Stimulated activated naive B cell treated with anti-CD40 and anti-IgM and Interleukin-4, amounts not matched to agents 10 μg/mL and 1 μg/mL and 100 μg/mL, for 72 hours (primary cell): Measurements from ENCODE around the gene WNT4.
A peak's percentile ranks its signal among the peaks of the same experiment; 100 is the strongest.

Experiments
- ATAC-seq, 2 donors: fragments of 150-1000 bp; cut with Tn5 transposase; replicated peaks; 2 replicates each; pipeline ENCODE4 v1.10.0; 2021; ENCODE audit warnings: moderate library complexity in 1 of 2
- DNase-seq: peaks from one replicate; pipeline ENCODE4 v3.0.0; 2021
- H3K27ac Mint-ChIP-seq: one replicate; pipeline ENCODE4 v1.8.0; 2022; ENCODE audit warnings: mild to moderate bottlenecking, mixed read lengths
- H3K27me3 Mint-ChIP-seq, 2 donors: one replicate each; pipeline ENCODE4 v1.8.0; 2022; ENCODE audit warnings: mixed read lengths in 2 of 2
- H3K36me3 Mint-ChIP-seq, 2 donors: one replicate each; pipeline ENCODE4 v1.8.0; 2022; ENCODE audit warnings: mixed read lengths in 2 of 2, mild to moderate bottlenecking in 1 of 2
- H3K4me1 Mint-ChIP-seq, 2 donors: one replicate each; pipeline ENCODE4 v1.8.0; 2022; ENCODE audit warnings: mixed read lengths in 2 of 2, mild to moderate bottlenecking in 1 of 2
- H3K4me3 Mint-ChIP-seq, 2 donors: one replicate each; pipeline ENCODE4 v1.8.0; 2022; ENCODE audit warnings: mild to moderate bottlenecking in 2 of 2, mixed read lengths in 2 of 2, moderate library complexity in 1 of 2
- H3K9me3 Mint-ChIP-seq, 2 donors: one replicate each; pipeline ENCODE4 v1.8.0; 2022; ENCODE audit warnings: mixed read lengths in 2 of 2, mild to moderate bottlenecking in 1 of 2

The WNT4 gene

GRCh38 chr1:22143065-22144033 lies at the start of gene WNT4:
TSS of gene WNT4 (minus strand) at chr1:22143097. CDS start at chr1:22142922, 175 bp downstream.
- H3K4me3 Mint-ChIP-seq: peak within 1 kb of the TSS; percentile 85 to 87
- no peaks in the 10 kb centered on the region for H3K9me3 Mint-ChIP-seq

GRCh38 chr1:22190731-22191130 lies 47.8 kb upstream of the WNT4 start:
- Mint-ChIP-seq H3K9me3 (no peaks in the 10 kb centered on the region), H3K27me3 (peaks cover 27 to 30% of the 10 kb centered on the region in 2 donors), H3K27ac (no peak overlapping the region)

More at GRCh38 chr1:22143065-22144033, at the start of gene WNT4:
- ATAC-seq (peak; percentile 61 to 66), DNase-seq (no peak)
- H3K27ac Mint-ChIP-seq: no peak within 1 kb of the TSS
- peaks cover 47 to 87% of the 10 kb centered on the region in 2 donors for H3K27me3 Mint-ChIP-seq
- H3K4me1 Mint-ChIP-seq: peaks cover 10 to 19% of the 10 kb centered on the region in 2 donors
- H3K36me3 Mint-ChIP-seq: no peaks in the 10 kb centered on the region

GRCh38 chr1:22190251-22190650 lies 47.4 kb upstream of the WNT4 start:
- ATAC-seq: no peak
- H3K27me3 Mint-ChIP-seq: peaks cover 31 to 33% of the 10 kb centered on the region in 2 donors
- H3K4me1 Mint-ChIP-seq: peaks cover 0 to 5% of the 10 kb centered on the region in 2 donors
- no peak overlapping the region for H3K27ac Mint-ChIP-seq
- no peaks in the 10 kb centered on the region for H3K36me3 Mint-ChIP-seq
- no peak for DNase-seq
- no peaks in the 10 kb centered on the region for H3K9me3 Mint-ChIP-seq
- no peak overlapping the region for H3K4me3 Mint-ChIP-seq

More at GRCh38 chr1:22190731-22191130, 47.8 kb upstream of the WNT4 start:
- Mint-ChIP-seq H3K4me1 (peaks cover 0 to under 1% of the 10 kb centered on the region in 2 donors), H3K36me3 (no peaks in the 10 kb centered on the region), H3K4me3 (no peak overlapping the region)
- no peak for ATAC-seq
- DNase-seq: no peak

GRCh38 chr1:22189619-22190018 lies 46.7 kb upstream of the WNT4 start:
- Mint-ChIP-seq H3K4me3 (no peak overlapping the region), H3K36me3 (no peaks in the 10 kb centered on the region), H3K27me3 (peaks cover 33 to 36% of the 10 kb centered on the region in 2 donors), H3K4me1 (peaks cover 0 to 5% of the 10 kb centered on the region in 2 donors), H3K9me3 (no peaks in the 10 kb centered on the region), H3K27ac (no peak overlapping the region)
- DNase-seq: no peak
- no peak for ATAC-seq

GRCh38 chr1:22188914-22189313 lies 46.0 kb upstream of the WNT4 start:
- H3K36me3 Mint-ChIP-seq: no peaks in the 10 kb centered on the region
- ATAC-seq: no peak
- no peak for DNase-seq
- H3K4me1 Mint-ChIP-seq: peaks cover 0 to 5% of the 10 kb centered on the region in 2 donors
- no peak overlapping the region for H3K27ac Mint-ChIP-seq
- H3K27me3 Mint-ChIP-seq: peaks cover 37 to 42% of the 10 kb centered on the region in 2 donors
- no peaks in the 10 kb centered on the region for H3K9me3 Mint-ChIP-seq
- H3K4me3 Mint-ChIP-seq: no peak overlapping the region

- H3K36me3 Mint-ChIP-seq: no peaks in the 10 kb centered on the region
- no peaks in the 10 kb centered on the region for H3K9me3 Mint-ChIP-seq
- DNase-seq: no peak
- no peak for ATAC-seq
- H3K4me1 Mint-ChIP-seq: peaks cover 0 to 5% of the 10 kb centered on the region in 2 donors
- peaks cover 37 to 42% of the 10 kb centered on the region in 2 donors for H3K27me3 Mint-ChIP-seq
- H3K27ac Mint-ChIP-seq: peak overlapping the region; percentile 56
- H3K4me3 Mint-ChIP-seq: no peak overlapping the region
Measured at GRCh38 chr1:22188436-22188835, 45.5 kb upstream of the WNT4 start.

GRCh38 chr1:22186311-22186710 lies 43.4 kb upstream of the WNT4 start:
- Mint-ChIP-seq H3K36me3 (no peaks in the 10 kb centered on the region), H3K27me3 (peaks cover 42 to 45% of the 10 kb centered on the region in 2 donors), H3K27ac (no peak overlapping the region), H3K4me3 (no peak overlapping the region), H3K9me3 (no peaks in the 10 kb centered on the region), H3K4me1 (peaks cover 0 to 5% of the 10 kb centered on the region in 2 donors)
- ATAC-seq (no peak), DNase-seq (no peak)

- DNase-seq (no peak), ATAC-seq (no peak)
- no peaks in the 10 kb centered on the region for H3K36me3 Mint-ChIP-seq
- no peaks in the 10 kb centered on the region for H3K9me3 Mint-ChIP-seq
- H3K27me3 Mint-ChIP-seq: peaks cover 41 to 44% of the 10 kb centered on the region in 2 donors
- H3K4me1 Mint-ChIP-seq: peaks cover 0 to 5% of the 10 kb centered on the region in 2 donors
- H3K27ac Mint-ChIP-seq: no peak overlapping the region
- H3K4me3 Mint-ChIP-seq: no peak overlapping the region
Measured at GRCh38 chr1:22184892-22185612, 42.2 kb upstream of the WNT4 start.

GRCh38 chr1:22184454-22184853 lies 41.6 kb upstream of the WNT4 start:
- Mint-ChIP-seq H3K27me3 (peaks cover 41 to 44% of the 10 kb centered on the region in 2 donors), H3K4me3 (no peak overlapping the region), H3K9me3 (peaks cover 2 to 3% of the 10 kb centered on the region in 2 donors), H3K27ac (no peak overlapping the region), H3K36me3 (no peaks in the 10 kb centered on the region), H3K4me1 (peaks cover 0 to 5% of the 10 kb centered on the region in 2 donors)
- ATAC-seq (no peak), DNase-seq (no peak)

- no peak overlapping the region for H3K4me3 Mint-ChIP-seq
- H3K27me3 Mint-ChIP-seq: peaks cover 32 to 37% of the 10 kb centered on the region in 2 donors
- DNase-seq (no peak), ATAC-seq (no peak)
- peaks cover 0 to 5% of the 10 kb centered on the region in 2 donors for H3K36me3 Mint-ChIP-seq
- H3K9me3 Mint-ChIP-seq: peaks cover 2 to 3% of the 10 kb centered on the region in 2 donors
- peaks cover 11 to 19% of the 10 kb centered on the region in 2 donors for H3K4me1 Mint-ChIP-seq
- H3K27ac Mint-ChIP-seq: no peak overlapping the region
Measured at GRCh38 chr1:22182715-22183114, 39.8 kb upstream of the WNT4 start.

- Mint-ChIP-seq H3K4me3 (no peak overlapping the region), H3K36me3 (peaks cover 0 to 7% of the 10 kb centered on the region in 2 donors), H3K4me1 (peaks cover 29 to 42% of the 10 kb centered on the region in 2 donors), H3K27me3 (peaks cover 20 to 22% of the 10 kb centered on the region in 2 donors), H3K9me3 (peaks cover 2 to 3% of the 10 kb centered on the region in 2 donors), H3K27ac (no peak overlapping the region)
- DNase-seq (no peak), ATAC-seq (no peak)
Measured at GRCh38 chr1:22179197-22179803, 36.4 kb upstream of the WNT4 start.

GRCh38 chr1:22177354-22178003 lies 34.6 kb upstream of the WNT4 start:
- H3K27ac Mint-ChIP-seq: peak overlapping the region; percentile 53
- peaks cover 0 to 11% of the 10 kb centered on the region in 2 donors for H3K36me3 Mint-ChIP-seq
- peak; percentile 63 for DNase-seq
- H3K27me3 Mint-ChIP-seq: peaks cover 17 to 23% of the 10 kb centered on the region in 2 donors
- H3K9me3 Mint-ChIP-seq: peaks cover 2 to 3% of the 10 kb centered on the region in 2 donors
- ATAC-seq: peak; percentile 69 to 81
- H3K4me3 Mint-ChIP-seq: no peak overlapping the region
- H3K4me1 Mint-ChIP-seq: peaks cover 29 to 42% of the 10 kb centered on the region in 2 donors

GRCh38 chr1:22176258-22176657 lies 33.4 kb upstream of the WNT4 start:
- no peak overlapping the region for H3K27ac Mint-ChIP-seq
- peaks cover 2 to 3% of the 10 kb centered on the region in 2 donors for H3K9me3 Mint-ChIP-seq
- peak overlapping the region; percentile 59 to 63 for H3K4me3 Mint-ChIP-seq
- DNase-seq (peak; percentile 46), ATAC-seq (peak; percentile 88 to 89)
- H3K27me3 Mint-ChIP-seq: peaks cover 8 to 18% of the 10 kb centered on the region in 2 donors
- peaks cover 29 to 42% of the 10 kb centered on the region in 2 donors for H3K4me1 Mint-ChIP-seq
- H3K36me3 Mint-ChIP-seq: peaks cover 0 to 11% of the 10 kb centered on the region in 2 donors
